ENCODE measurements around the gene JARID2.

DNA sequence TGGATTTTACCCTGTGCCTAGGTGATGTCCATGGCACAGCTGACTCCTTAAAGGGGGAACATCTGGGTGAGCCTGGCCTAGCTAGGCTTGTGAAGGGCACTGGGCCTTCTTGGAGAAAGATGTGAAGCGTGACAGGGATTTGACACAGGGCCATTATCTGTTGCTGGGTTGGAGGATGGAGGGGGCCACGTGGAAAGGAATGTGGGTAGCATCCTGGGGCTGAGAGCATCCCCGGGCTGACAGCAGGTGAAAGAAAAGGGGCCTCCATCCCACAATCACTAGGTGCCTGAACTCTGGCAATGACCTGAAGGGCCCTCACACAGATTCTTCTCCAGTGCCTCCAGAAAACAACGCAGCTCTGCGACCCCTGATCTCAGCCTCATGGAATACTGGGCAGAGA lies 292.2 kb downstream of the JARID2 start:
- TF ChIP-seq, protein P1, sequence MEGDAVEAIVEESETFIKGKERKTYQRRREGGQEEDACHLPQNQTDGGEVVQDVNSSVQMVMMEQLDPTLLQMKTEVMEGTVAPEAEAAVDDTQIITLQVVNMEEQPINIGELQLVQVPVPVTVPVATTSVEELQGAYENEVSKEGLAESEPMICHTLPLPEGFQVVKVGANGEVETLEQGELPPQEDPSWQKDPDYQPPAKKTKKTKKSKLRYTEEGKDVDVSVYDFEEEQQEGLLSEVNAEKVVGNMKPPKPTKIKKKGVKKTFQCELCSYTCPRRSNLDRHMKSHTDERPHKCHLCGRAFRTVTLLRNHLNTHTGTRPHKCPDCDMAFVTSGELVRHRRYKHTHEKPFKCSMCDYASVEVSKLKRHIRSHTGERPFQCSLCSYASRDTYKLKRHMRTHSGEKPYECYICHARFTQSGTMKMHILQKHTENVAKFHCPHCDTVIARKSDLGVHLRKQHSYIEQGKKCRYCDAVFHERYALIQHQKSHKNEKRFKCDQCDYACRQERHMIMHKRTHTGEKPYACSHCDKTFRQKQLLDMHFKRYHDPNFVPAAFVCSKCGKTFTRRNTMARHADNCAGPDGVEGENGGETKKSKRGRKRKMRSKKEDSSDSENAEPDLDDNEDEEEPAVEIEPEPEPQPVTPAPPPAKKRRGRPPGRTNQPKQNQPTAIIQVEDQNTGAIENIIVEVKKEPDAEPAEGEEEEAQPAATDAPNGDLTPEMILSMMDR (conservative IDR thresholded peaks at IDR 0.05 in 1 of 2, IDR thresholded peaks at IDR 0.05 in 1 of 2; ENCODE audit: extremely low read depth in 1 of 2, insufficient read depth in 1 of 2, low read depth in 1 of 2, low read length in 2 of 2) = no peak
- TF ChIP-seq EZH2 (IDR thresholded peaks at IDR 0.05; ENCODE audit: borderline replicate concordance, low read length) = no peak

Measured in mammary epithelial cell (primary cell).